Omental fat pad (tissue), 4 donors: ENCODE data around the gene UBN1. TPM values are rescaled to one million over a fixed set of nuclear protein-coding genes. Genes with fewer than 3 reads are reported as not detected.
A peak's percentile ranks its signal among the peaks of the same experiment; 100 is the strongest.

Source experiments
- ATAC-seq: fragments of 150-250 bp; one replicate; pipeline ENCODE4 v1.9.1; 2016; ENCODE audit warnings: mild to moderate bottlenecking, moderate library complexity; ENCODE audit not compliant: low FRiP score
- DNase-seq: peaks from one replicate; pipeline ENCODE4 v3.0.0-alpha.2; 2019; ENCODE audit warnings: low spot score
- CTCF ChIP-seq, 3 donors: fragments of 450-650 bp; IDR thresholded peaks; one replicate each; pipeline ENCODE4 v1.5.1; 2016 to 2017; ENCODE audit warnings: antibody characterized with exemption in 3 of 3, mild to moderate bottlenecking in 3 of 3, moderate library complexity in 2 of 3
- total RNA-seq, 4 donors: library from RNA; depleted of rRNA; stranded (reverse); fragments of >200 nt; gene quantifications; one replicate each; pipeline ENCODE4 v1.1.0, GENCODE V29; 2016

Gene UBN1, protein sequence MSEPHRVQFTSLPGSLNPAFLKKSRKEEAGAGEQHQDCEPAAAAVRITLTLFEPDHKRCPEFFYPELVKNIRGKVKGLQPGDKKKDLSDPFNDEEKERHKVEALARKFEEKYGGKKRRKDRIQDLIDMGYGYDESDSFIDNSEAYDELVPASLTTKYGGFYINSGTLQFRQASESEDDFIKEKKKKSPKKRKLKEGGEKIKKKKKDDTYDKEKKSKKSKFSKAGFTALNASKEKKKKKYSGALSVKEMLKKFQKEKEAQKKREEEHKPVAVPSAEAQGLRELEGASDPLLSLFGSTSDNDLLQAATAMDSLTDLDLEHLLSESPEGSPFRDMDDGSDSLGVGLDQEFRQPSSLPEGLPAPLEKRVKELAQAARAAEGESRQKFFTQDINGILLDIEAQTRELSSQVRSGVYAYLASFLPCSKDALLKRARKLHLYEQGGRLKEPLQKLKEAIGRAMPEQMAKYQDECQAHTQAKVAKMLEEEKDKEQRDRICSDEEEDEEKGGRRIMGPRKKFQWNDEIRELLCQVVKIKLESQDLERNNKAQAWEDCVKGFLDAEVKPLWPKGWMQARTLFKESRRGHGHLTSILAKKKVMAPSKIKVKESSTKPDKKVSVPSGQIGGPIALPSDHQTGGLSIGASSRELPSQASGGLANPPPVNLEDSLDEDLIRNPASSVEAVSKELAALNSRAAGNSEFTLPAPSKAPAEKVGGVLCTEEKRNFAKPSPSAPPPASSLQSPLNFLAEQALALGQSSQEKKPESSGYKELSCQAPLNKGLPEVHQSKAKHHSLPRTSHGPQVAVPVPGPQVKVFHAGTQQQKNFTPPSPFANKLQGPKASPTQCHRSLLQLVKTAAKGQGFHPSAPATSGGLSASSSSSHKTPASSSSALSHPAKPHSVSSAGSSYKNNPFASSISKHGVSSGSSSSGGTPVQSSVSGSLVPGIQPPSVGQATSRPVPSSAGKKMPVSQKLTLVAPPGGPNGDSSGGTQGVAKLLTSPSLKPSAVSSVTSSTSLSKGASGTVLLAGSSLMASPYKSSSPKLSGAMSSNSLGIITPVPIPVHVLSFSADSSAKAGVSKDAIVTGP (N-terminal part only)
- total RNA-seq = 10 to 100 TPM; 32.8 to 67.5 (median 41.1) TPM

DNA sequence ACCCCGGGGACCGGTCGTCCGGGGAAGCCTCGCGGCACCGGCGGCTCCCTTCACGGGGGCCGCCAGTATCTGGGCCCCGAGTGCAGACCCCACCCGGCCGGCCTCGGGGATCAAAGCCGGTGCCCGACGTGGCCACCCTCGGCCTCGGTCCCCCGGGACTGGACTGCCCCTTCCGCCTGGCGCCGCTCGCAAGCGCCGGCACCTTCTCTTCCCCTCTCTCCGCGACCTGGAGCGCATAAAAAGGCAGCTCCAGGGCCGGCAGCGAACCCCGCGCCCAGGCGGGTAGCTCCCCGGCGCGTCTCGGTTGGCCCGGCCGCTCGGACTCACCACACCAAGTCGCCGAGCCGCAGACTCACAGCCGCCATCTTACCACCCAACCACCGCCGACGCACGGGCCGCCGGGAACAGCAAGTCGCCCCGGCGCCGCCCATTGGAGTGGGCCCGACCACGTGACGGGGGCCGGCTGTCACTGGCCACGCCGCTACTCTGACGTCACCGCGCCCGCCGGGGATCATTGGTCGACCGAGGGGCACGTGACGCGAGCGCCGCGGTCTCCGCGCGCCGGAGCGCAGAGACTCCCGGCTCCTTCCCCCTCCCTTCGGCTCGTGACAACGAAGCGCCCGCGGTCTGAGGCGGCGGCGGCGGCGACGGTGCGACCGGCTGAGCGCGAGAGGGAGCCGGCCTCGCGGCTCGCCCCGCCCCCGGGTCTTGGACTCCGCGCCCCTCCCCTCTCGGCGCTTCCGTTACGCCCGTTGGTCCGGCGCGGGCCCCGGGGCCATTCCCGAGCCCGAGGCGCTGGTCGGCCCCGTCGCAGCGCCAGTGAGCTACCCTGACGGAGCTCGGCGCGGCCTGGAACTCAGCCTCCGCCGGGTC is at the start of gene UBN1, which contains the start of gene GLYR1:
Gene UBN1, plus strand, starts transcription at position 581 of the 873 bp plus-strand sequence. CDS start 5,437 bp downstream, outside the sequence.
Gene GLYR1, minus strand, starts transcription at position 388 of the 873 bp plus-strand sequence. Its CDS starts 23 bp downstream, at position 365.
- no peak for TF ChIP-seq CTCF (IDR thresholded peaks at IDR 0.05)
- DNase-seq = peak; percentile 99
- ATAC-seq = peak; percentile 94

GRCh38 chr16:4797805-4798252 is 49.5 kb upstream of the UBN1 start:
- TF ChIP-seq CTCF (IDR thresholded peaks at IDR 0.05) = no peak
- ATAC-seq (no peak), DNase-seq (no peak)

DNA sequence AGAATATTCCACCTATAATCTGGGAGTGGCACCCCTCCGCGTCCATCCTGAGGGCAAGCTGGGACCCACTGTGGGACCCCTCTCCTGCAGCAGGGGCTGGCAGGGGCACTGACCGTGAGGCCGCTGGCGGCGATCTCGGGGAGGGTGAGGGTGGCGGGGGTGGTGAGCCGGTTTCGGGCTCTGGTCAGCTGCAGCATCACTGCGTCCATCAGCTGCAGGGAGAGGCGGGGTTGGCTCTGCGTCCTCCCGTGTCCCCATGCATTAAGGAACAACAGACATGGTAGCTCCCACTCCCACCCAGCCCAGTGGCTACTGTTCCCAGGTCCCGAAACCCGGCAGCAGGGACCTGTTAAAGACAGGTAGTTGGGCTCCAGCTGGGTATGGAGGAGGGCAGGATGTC is 48.8 kb upstream of the UBN1 start:
- DNase-seq (no peak), ATAC-seq (no peak)
- no peak for TF ChIP-seq CTCF (IDR thresholded peaks at IDR 0.05)

- ATAC-seq (no peak), DNase-seq (no peak)
- no peak for TF ChIP-seq CTCF (IDR thresholded peaks at IDR 0.05)
Observed at GRCh38 chr16:4799171-4799855, 48.0 kb upstream of the UBN1 start.

DNA sequence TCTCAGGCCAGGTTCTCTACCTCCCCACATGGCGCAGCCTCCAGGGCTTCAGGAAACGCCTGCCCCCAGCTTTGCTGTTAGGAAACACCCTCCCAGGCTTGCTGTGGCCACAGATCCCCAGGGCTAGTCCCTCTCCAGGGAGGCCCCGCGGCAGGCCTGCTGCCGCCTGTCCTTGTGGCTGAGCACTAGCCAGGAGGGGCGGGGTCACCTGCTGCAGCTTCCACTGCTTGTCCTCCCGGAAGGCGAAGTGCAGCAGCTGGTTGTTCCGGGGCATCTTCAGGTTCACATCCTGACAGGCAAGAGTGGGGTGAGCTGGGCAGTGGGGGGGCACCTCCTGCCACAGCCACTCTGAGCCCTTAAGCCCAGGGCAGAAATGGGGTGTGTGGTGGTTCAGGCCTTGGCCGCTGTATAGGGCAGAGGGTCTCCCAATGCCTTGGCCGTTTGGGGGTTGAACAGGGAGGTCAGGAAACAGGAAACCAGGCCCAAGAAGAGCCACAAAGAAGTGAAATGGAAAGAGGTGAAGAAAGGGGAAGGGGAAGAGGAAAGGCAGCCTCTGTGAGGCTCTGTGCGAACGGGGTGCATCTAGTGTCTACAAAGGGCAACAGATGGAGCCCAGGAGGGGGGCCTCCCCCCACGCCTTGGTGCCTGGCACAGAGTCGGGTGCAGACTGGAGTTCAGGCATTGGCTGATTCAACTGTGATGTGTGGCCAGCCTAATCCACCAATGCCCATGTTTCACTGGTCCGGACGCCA is 46.8 kb upstream of the UBN1 start:
- ATAC-seq (no peak), DNase-seq (no peak)
- no peak for TF ChIP-seq CTCF (IDR thresholded peaks at IDR 0.05)
